ENCODE measurements around the gene TIGD1.

The TIGD1 gene

DNA sequence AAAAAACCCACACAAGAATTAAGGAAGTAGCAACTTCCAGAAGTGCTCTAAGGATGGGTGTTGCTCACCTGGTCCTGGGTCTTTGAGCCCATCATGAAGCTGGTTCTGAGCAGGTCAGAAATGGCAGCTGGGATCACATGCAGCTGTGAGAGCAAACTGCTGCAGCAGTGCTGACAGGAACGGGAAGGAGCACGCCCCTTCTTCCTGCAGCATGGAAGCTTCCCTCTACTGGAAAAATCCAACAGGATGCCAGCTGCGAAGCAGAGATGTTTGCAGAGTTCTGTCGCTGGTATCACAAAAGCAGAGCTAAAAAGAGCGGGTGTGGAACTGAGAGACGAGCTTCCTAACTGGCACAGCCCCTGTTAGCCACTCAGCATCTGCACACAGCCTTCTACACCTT is 33.9 kb upstream of the TIGD1 start:
- ATAC-seq: no peak
- no peak for TF ChIP-seq ISL1 (CRISPR knock-in tag; IDR thresholded peaks at IDR 0.05)
- TF ChIP-seq CSDC2 (CRISPR knock-in tag; IDR thresholded peaks at IDR 0.05): no peak
- TF ChIP-seq POU6F1 (CRISPR knock-in tag; IDR thresholded peaks at IDR 0.05; ENCODE audit: borderline replicate concordance, low read depth): no peak
- no peak for TF ChIP-seq CREB5 (CRISPR knock-in tag; IDR thresholded peaks at IDR 0.05; ENCODE audit: low read depth)
- TF ChIP-seq GLIS3 (CRISPR knock-in tag; IDR thresholded peaks at IDR 0.05): no peak
- TF ChIP-seq ZFP30 (CRISPR knock-in tag; IDR thresholded peaks at IDR 0.05): no peak
- TF ChIP-seq ZFP3 (CRISPR knock-in tag; IDR thresholded peaks at IDR 0.05): no peak
- no peak for TF ChIP-seq BACH2 (CRISPR knock-in tag; IDR thresholded peaks at IDR 0.05; ENCODE audit: borderline replicate concordance)
- TF ChIP-seq ZNF70 (CRISPR knock-in tag; IDR thresholded peaks at IDR 0.05): no peak
- TF ChIP-seq ZC3H10 (CRISPR knock-in tag; IDR thresholded peaks at IDR 0.05): no peak
- TF ChIP-seq TCF4 (CRISPR knock-in tag; IDR thresholded peaks at IDR 0.05; ENCODE audit: borderline replicate concordance): no peak
- no peak for TF ChIP-seq SNAI2 (CRISPR knock-in tag; IDR thresholded peaks at IDR 0.05)
- TF ChIP-seq OSR1 (CRISPR knock-in tag; IDR thresholded peaks at IDR 0.05): no peak
- TF ChIP-seq ARNTL (CRISPR knock-in tag; IDR thresholded peaks at IDR 0.05; ENCODE audit: borderline replicate concordance, low read depth): no peak
- TF ChIP-seq, protein P1, sequence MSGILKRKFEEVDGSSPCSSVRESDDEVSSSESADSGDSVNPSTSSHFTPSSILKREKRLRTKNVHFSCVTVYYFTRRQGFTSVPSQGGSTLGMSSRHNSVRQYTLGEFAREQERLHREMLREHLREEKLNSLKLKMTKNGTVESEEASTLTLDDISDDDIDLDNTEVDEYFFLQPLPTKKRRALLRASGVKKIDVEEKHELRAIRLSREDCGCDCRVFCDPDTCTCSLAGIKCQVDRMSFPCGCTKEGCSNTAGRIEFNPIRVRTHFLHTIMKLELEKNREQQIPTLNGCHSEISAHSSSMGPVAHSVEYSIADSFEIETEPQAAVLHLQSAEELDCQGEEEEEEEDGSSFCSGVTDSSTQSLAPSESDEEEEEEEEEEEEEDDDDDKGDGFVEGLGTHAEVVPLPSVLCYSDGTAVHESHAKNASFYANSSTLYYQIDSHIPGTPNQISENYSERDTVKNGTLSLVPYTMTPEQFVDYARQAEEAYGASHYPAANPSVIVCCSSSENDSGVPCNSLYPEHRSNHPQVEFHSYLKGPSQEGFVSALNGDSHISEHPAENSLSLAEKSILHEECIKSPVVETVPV (CRISPR knock-in tag; IDR thresholded peaks at IDR 0.05): no peak
- no peak for TF ChIP-seq ZNF565 (CRISPR knock-in tag; conservative IDR thresholded peaks at IDR 0.05; ENCODE audit: low read depth)

GRCh38 chr2:232581725-232582124 is 31.4 kb upstream of the TIGD1 start:
- ATAC-seq: no peak
- TF ChIP-seq ZNF565 (CRISPR knock-in tag; conservative IDR thresholded peaks at IDR 0.05; ENCODE audit: low read depth): no peak
- TF ChIP-seq ZFP30 (CRISPR knock-in tag; IDR thresholded peaks at IDR 0.05): no peak
- TF ChIP-seq OSR1 (CRISPR knock-in tag; IDR thresholded peaks at IDR 0.05): no peak
- TF ChIP-seq ZNF8 (CRISPR knock-in tag; IDR thresholded peaks at IDR 0.05): no peak
- no peak for TF ChIP-seq CREB5 (CRISPR knock-in tag; IDR thresholded peaks at IDR 0.05; ENCODE audit: low read depth)
- TF ChIP-seq RARB (CRISPR knock-in tag; IDR thresholded peaks at IDR 0.05): no peak

DNA sequence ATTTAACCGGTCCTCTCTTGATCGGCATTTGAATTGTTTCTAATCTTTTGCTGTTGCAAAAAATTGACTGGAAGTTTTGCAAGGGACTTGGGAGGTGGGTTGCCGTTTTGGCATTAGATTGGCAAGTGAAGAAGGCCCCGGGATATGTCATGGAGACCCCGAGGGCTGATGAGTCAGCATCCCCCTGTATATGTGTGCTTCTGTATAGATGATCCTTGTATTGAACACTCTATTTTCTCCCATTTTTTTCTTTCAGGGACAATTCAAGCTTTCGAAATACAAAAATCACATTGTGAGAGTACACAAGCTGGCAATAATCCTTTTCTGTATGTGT is 30.3 kb upstream of the TIGD1 start:
- no peak for ATAC-seq
- TF ChIP-seq TCF4 (CRISPR knock-in tag; IDR thresholded peaks at IDR 0.05; ENCODE audit: borderline replicate concordance): no peak
- TF ChIP-seq POU6F1 (CRISPR knock-in tag; IDR thresholded peaks at IDR 0.05; ENCODE audit: borderline replicate concordance, low read depth): no peak
- TF ChIP-seq ZNF70 (CRISPR knock-in tag; IDR thresholded peaks at IDR 0.05): no peak
- no peak for TF ChIP-seq ESRRG (CRISPR knock-in tag; IDR thresholded peaks at IDR 0.05)
- TF ChIP-seq ARNTL (CRISPR knock-in tag; IDR thresholded peaks at IDR 0.05; ENCODE audit: borderline replicate concordance, low read depth): no peak
- TF ChIP-seq BACH2 (CRISPR knock-in tag; IDR thresholded peaks at IDR 0.05; ENCODE audit: borderline replicate concordance): no peak
- TF ChIP-seq ZFP30 (CRISPR knock-in tag; IDR thresholded peaks at IDR 0.05): no peak
- no peak for TF ChIP-seq GLIS3 (CRISPR knock-in tag; IDR thresholded peaks at IDR 0.05)
- TF ChIP-seq, protein P1 (CRISPR knock-in tag; IDR thresholded peaks at IDR 0.05): no peak
- TF ChIP-seq RARB (CRISPR knock-in tag; IDR thresholded peaks at IDR 0.05): no peak
- TF ChIP-seq TOX (CRISPR knock-in tag; IDR thresholded peaks at IDR 0.05; ENCODE audit: borderline replicate concordance): no peak
- TF ChIP-seq PATZ1 (CRISPR knock-in tag; IDR thresholded peaks at IDR 0.05; ENCODE audit: borderline replicate concordance): no peak
- no peak for TF ChIP-seq CREB5 (CRISPR knock-in tag; IDR thresholded peaks at IDR 0.05; ENCODE audit: low read depth)
- TF ChIP-seq, protein P2, sequence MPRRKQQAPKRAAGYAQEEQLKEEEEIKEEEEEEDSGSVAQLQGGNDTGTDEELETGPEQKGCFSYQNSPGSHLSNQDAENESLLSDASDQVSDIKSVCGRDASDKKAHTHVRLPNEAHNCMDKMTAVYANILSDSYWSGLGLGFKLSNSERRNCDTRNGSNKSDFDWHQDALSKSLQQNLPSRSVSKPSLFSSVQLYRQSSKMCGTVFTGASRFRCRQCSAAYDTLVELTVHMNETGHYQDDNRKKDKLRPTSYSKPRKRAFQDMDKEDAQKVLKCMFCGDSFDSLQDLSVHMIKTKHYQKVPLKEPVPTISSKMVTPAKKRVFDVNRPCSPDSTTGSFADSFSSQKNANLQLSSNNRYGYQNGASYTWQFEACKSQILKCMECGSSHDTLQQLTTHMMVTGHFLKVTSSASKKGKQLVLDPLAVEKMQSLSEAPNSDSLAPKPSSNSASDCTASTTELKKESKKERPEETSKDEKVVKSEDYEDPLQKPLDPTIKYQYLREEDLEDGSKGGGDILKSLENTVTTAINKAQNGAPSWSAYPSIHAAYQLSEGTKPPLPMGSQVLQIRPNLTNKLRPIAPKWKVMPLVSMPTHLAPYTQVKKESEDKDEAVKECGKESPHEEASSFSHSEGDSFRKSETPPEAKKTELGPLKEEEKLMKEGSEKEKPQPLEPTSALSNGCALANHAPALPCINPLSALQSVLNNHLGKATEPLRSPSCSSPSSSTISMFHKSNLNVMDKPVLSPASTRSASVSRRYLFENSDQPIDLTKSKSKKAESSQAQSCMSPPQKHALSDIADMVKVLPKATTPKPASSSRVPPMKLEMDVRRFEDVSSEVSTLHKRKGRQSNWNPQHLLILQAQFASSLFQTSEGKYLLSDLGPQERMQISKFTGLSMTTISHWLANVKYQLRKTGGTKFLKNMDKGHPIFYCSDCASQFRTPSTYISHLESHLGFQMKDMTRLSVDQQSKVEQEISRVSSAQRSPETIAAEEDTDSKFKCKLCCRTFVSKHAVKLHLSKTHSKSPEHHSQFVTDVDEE (CRISPR knock-in tag; IDR thresholded peaks at IDR 0.05): no peak

Measured in SK-N-SH treated with all-trans-retinoic acid at 6 μM for 48 hours (cell line).